HG02870 (cell line): ENCODE data around the gene FRMD4B.
"Not testable (repeated sequence)": the region's sequence is repeated elsewhere in the genome, so short reads cannot be mapped to it uniquely, and the experiment has no call there.

Source experiments
- ATAC-seq: cut with Tn5 transposase; IDR thresholded peaks from one replicate; pipeline ENCODE4 v1.9.1; 2021; ENCODE audit warnings: mild to moderate bottlenecking, moderate library complexity; ENCODE audit not compliant: unreplicated experiment

Gene FRMD4B

GRCh38 chr3:69251078-69251805 lies 134.6 kb downstream of the FRMD4B start:
- ATAC-seq = no peak

GRCh38 chr3:69250014-69250413 lies 135.9 kb downstream of the FRMD4B start:
- no peak for ATAC-seq

- ATAC-seq = no peak
Observed at GRCh38 chr3:69249001-69249400, 136.9 kb downstream of the FRMD4B start.

GRCh38 chr3:69248436-69248835 lies 137.5 kb downstream of the FRMD4B start:
- ATAC-seq = no peak

GRCh38 chr3:69246612-69247011 lies 139.3 kb downstream of the FRMD4B start:
- ATAC-seq = no peak

GRCh38 chr3:69244039-69244438 lies 141.8 kb downstream of the FRMD4B start:
- no peak for ATAC-seq

- ATAC-seq = no peak
Observed at GRCh38 chr3:69241769-69242168, 144.1 kb downstream of the FRMD4B start.

- peak; percentile 73 for ATAC-seq
Observed at GRCh38 chr3:69240651-69241568, 145.0 kb downstream of the FRMD4B start.

- ATAC-seq = no peak
Observed at GRCh38 chr3:69239063-69239462, 146.8 kb downstream of the FRMD4B start.

GRCh38 chr3:69236812-69237707 lies 148.8 kb downstream of the FRMD4B start:
- no peak for ATAC-seq

GRCh38 chr3:69235882-69236281 lies 150.0 kb downstream of the FRMD4B start:
- ATAC-seq = no peak

GRCh38 chr3:69235227-69235626 lies 150.7 kb downstream of the FRMD4B start:
- ATAC-seq = not testable (repeated sequence)

- no peak for ATAC-seq
Observed at GRCh38 chr3:69232482-69232881, 153.4 kb downstream of the FRMD4B start.

- ATAC-seq = no peak
Observed at GRCh38 chr3:69231929-69232440, 153.9 kb downstream of the FRMD4B start.

- ATAC-seq = no peak
Observed at GRCh38 chr3:69226071-69226470, 159.8 kb downstream of the FRMD4B start.

GRCh38 chr3:69219101-69219708 lies 166.7 kb downstream of the FRMD4B start:
- no peak for ATAC-seq

GRCh38 chr3:69218079-69218478 lies 167.8 kb downstream of the FRMD4B start:
- no peak for ATAC-seq

GRCh38 chr3:69216981-69217380 lies 168.9 kb downstream of the FRMD4B start:
- ATAC-seq = no peak

GRCh38 chr3:69214241-69214640 lies 171.6 kb downstream of the FRMD4B start:
- no peak for ATAC-seq

- ATAC-seq = peak; percentile 91
Observed at GRCh38 chr3:69212411-69213160, 173.3 kb downstream of the FRMD4B start.
